Stimulated activated CD8-positive, alpha-beta memory T cell treated with anti-CD3 and anti-CD28 coated beads, Interleukin-7, amount 100 ng/mL, for 1 hour (primary cell): ENCODE measurements around the gene FSD1L.

Experiments used
- DNase-seq, 2 donors: peaks; one replicate each; pipeline ENCODE4 v3.0.0-alpha.2; 2020; ENCODE audit warnings: low read depth in 2 of 2

Gene FSD1L

DNA sequence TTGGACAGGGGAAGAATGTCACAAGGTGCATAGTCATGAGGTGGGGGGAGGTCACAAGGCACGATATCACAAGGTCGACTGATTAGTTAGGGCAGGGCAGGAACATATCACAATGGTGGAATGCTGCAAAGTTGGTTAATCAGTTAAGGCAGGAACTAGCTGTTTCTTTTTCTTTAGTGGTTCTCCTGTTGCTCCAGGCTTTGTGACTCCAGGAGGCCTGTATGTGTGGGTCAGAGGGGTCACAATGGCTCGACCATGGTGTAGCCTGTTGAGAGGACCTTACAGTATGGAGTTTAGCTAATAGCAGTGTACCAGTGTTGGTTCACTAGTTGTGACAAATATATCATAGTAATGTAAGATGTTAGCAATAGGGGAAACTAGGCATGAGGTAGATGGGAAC lies 12.4 kb upstream of the FSD1L start:
- no peak for DNase-seq

DNA sequence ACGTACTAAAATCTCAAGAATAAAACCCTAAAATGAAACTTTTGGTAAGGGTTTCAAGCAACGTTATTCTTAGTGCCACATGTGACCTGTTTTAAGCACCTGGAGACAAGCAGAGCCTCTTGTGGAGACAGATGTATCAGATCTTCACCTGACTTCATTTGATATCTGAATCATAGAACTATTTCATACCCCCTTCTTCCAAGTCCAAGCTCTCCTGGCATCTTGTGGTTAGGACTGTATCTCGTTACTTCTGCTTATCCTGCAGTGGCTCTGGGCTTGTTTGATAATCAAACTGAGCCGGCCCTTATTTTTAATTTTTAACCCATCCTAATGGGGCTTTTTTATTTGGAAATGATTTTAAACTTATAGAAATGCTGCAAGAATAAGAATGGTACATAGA lies 11.1 kb upstream of the FSD1L start:
- no peak for DNase-seq

- DNase-seq, result no peak
These were observed 10.1 kb upstream of the FSD1L start for GRCh38 chr9:105437704-105438103.

DNA sequence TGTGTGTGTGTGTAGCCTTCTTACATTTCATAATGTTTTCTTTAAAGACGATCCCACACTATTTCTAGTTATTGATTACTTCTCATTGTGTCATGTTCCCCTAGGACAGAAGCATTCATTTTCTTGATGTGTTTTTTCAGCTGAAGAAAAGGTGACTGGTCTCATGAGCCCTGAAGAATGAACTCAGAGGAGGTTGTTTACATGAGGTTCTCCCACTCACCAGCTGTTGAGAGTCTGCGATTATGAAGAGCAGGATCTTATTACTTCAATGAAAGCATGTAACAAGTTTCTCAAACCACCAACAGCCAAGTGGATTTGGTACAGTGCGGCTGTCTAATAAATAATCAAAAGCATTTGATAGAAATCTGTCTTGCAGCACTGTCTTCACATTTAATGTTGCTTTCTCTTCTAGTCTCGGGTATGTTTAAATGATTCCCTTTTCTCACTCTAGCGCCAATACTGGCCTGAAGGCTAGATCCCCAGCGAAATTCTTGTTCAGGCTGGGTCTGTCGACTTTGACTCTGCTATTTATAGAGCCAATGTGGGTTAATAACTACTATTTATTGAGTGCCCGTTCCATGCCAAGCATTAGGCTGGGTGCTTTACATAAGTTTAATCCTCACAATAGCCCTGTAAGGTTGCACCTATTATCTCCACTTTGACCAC lies 9.6 kb upstream of the FSD1L start:
- no peak for DNase-seq

DNA sequence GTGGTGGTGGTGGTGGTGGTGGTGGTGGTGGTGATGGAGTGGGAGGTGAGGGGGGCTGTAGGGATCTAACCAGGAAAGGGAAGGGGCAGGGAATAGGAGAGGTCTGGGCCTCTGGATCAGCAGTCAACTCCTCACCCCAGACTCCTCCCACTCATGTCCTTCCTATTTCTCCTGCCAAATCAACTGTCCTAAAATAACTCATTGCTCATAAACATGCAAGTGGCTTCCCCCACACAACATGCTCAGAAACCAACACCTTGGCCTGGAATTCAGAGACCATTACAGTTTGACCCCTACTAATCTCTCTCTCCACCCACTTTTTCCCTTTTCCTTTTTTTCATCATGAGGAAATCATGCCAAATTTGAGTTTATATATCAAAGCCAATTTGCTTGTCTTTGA lies 8.4 kb upstream of the FSD1L start:
- DNase-seq, result no peak

DNA sequence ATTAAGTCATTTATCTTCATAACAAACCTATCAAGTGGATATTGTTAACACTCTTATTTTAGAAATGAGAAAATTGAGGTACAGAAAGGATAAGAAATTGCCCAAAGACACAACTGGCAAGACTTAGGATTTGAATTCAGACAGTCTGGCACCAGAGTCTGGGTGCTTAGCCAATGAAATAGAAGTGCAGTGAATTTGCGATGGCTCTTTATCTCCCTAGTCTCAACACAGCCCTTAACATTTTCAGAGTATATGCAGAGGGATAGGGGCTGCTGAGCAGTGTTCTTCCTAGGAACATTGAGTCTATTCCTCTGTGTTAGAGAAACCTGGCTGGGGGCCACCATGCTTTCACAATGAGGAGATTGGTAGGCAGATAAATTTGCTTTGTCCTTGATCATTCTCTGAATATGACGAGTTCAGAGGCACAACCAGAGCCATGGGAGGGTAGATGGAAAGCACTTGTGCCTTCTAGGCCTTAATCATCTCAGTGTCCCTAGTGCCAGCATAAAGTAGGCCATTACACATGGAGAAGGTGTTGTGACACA lies 6.1 kb upstream of the FSD1L start:
- DNase-seq, result no peak

GRCh38 chr9:105443121-105443520 lies 4.7 kb upstream of the FSD1L start:
- no peak for DNase-seq

- DNase-seq, result no peak
These were observed 3.7 kb upstream of the FSD1L start for GRCh38 chr9:105444130-105444529.

- no peak for DNase-seq
These were observed 2.5 kb upstream of the FSD1L start for GRCh38 chr9:105445203-105445881.

DNA sequence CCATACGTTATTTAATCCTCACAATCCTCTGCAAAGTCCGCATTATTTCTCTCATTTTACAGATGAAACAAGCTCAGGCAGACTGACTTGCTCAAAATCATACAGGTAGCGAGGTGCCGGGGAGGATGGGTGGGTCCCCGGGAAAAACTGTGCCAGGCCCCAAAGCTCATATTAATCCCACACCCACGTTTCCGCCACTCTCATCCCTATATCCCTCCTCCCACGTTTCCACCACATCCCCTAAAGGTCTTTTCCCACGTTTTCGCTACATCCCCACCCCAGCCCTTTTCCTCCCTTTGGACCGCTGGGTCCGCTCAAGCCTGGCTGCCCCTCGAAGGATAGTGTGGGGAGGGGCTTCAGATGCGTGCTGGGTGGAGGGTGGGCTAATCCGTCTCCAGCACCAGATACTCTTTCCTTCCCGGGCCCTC lies 434 bp upstream of the FSD1L start:
- DNase-seq, result no peak

GRCh38 chr9:105449081-105449480 lies 1.2 kb downstream of the FSD1L start:
- no peak for DNase-seq

DNA sequence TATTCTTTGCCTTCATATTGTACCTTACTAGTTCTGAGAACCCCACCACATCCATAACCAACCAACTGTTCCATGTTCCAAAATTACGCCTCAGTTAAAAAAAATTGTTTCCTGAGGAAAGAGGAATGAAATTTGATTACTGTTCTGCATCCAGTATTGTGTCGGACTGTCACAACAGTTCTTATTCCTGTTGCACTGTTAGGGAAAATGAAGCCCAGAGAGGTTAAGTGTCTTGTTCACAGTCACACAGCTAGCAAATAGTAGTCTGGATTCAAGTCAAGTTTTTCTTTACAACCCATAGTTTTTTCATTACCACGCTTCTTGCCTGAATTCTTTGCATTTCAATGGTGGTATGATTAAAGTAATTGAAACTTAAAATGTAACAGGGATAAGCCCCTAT lies 4.4 kb downstream of the FSD1L start:
- DNase-seq, result no peak

- no peak for DNase-seq
These were observed 8.1 kb downstream of the FSD1L start for GRCh38 chr9:105455836-105456475.

DNA sequence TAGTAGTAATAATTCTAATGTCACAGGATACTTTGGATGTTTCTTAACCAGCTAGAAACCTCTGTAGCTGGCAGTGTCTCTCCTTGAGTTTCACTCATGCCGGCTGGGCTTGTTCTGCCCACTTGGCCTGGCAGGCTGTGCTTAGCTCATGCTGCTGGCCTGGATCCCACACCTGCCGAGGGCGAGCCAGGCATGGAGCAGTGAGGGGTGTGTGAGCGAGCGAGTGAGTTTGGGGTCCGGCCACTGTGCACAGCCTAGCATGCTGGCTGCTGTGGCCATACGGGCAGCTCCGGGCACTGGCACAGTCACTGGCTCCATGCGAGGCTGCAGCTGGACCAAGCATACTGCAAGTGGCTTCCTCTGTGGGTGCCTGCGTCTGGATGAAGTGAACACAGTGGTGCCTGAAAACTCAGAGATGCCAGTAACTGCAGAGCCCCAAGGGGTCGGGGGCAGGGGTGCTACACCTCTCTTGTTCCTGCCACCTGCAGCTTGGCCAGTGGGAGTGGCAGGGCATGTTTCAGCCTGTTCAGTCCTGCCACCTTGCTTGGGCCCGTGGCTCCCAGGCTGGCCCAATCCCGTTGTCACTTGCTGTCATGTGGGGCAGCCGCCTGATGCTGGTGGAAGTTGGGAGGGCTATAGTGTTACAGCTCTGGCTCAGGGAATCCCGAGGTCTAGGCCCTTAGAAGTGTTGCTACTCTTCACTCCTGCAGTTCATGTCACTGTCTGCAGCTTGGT lies 9.9 kb downstream of the FSD1L start:
- no peak for DNase-seq

DNA sequence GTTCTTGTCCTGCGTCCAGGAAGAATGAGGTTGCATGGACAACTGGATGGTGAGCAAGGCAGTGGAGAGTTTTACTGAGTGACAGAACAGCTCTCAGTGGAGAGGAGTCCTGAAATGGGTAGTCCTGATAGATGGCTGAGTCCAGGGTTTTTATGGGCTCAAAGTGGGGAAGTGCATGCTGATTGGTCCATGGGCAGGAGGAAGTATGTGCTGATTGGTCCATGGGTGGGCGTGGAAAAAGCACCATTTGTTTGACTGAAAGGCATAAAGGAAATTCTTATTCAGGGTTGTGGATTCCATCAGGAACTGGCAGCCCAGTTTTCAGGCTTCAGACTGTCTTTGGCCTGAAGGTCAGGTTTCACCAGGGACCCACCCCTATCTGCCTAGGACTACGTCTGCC lies 10.6 kb downstream of the FSD1L start:
- DNase-seq, result no peak

DNA sequence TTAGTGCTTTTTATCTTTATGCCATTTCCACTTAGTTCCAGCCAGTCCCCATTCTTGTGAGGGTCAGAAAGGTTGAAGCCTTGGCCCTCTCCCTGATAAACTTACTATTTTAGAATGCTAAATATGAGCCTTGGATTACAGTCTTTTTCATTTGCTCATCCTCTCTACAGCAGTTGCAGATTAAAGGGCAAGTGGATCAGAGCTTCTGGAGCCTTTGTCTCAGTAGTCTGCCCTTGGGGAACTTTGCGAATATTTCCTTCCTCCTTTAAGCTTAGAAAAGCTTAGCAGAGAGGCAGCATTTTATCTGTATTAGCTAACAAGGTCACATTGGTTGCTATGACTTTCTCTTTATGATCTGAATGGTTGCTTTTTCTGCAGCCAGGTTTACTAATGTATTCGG lies 11.5 kb downstream of the FSD1L start:
- DNase-seq, result no peak

GRCh38 chr9:105466898-105467455 lies 19.1 kb downstream of the FSD1L start:
- no peak for DNase-seq

DNA sequence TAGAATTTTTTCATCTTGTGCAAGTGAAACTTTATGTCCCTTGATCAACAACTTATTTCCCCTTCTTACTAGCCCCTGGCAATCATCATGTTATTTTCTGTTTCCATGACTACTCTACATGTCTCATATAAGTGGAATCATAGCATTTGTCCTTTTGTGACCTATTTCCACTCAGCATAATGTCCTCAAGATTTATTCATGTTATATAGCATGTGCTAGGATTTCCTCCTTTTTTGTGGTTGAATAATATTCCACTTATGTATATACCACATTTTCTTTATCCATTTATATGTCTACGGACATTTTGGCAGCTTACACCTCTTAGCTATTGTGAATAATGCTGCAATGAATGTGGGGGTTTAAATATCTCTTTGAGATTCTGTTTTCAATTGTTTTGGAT lies 21.0 kb downstream of the FSD1L start:
- no peak for DNase-seq

DNA sequence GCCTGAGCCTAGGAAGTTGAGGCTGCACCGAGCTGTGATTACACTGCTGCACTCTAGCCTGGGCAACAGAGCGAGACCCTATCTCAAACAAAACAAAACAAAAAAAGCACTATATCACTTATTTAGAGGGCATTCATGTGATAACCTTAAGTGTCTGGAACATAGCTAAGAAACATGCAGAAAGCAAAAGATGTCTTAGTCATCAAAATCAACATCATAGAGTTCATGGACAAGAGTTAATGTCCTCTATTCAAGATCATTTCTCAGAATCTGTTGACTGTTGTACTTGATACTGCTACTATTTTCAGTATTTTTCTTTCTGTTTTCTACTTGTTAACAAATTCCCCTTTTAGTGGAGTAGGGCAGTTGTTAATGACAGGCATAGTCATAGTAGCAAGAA lies 25.4 kb downstream of the FSD1L start:
- DNase-seq, result no peak

DNA sequence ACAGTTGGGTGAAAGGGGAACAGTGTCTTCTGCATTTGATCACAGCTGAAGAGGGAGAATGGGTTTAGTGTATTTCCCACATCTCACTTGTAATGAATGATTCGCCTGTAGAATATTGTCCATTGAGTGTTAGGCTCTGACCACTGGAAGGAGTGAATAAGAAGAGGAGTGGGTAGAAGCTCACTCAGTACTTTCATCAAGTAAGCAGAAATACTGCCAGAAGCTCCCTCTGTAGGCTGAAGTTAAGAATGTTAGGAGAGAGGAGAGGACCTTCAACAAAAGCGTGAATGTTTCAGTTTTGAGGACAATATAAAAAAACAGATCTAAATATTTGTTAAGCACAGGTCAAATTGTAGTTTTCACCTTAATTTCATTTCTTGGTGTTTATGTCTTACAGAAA lies 27.5 kb downstream of the FSD1L start:
- DNase-seq, result no peak

- no peak for DNase-seq
These were observed 32.0 kb downstream of the FSD1L start for GRCh38 chr9:105479846-105480245.

DNA sequence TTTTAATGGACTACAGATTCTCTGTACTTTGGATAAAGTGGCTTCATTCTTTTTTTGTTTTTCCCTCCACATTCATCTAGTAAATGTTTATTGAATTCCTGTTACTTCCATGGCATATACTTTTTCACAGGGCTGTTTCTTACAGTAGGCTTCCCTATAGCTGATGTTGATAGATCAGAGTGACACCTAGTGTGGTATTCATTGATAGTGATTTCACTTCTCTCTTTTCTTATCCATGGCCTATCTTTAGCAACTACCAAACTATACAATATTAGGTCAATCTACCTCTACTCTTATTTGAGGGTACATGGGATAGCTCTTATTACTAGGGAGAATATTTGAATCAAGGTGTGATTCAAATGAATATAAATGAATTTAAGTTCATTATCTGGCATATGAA lies 35.8 kb downstream of the FSD1L start:
- DNase-seq, result no peak
